ENCODE data around the gene SERPINE1.

Gene SERPINE1

GRCh38 chr7:101179713-101180112 is 52.8 kb downstream of the SERPINE1 start:
- H3K4me3 ChIP-seq (replicated peaks; ENCODE audit: low read depth, low read length) = no peak overlapping the region
- DNase-seq (ENCODE audit: low read depth) = no peak
- no peak for TF ChIP-seq CTCF (IDR thresholded peaks at IDR 0.05; ENCODE audit: low read length, missing control alignments)

- DNase-seq (ENCODE audit: low read depth) = no peak
- no peak within 1 kb of the TSS for H3K4me3 ChIP-seq (replicated peaks; ENCODE audit: low read depth, low read length)
- TF ChIP-seq CTCF (IDR thresholded peaks at IDR 0.05; ENCODE audit: low read length, missing control alignments) = no peak
Observed at GRCh38 chr7:101180130-101180755, 53.3 kb downstream of the SERPINE1 start, which contains the start of gene NAT16. Gene NAT16 (minus strand): TSS chr7:101180293. CDS start chr7:101174807, 5,486 bp downstream.

- DNase-seq (ENCODE audit: low read depth) = no peak
- no peak for TF ChIP-seq CTCF (IDR thresholded peaks at IDR 0.05; ENCODE audit: low read length, missing control alignments)
- H3K4me3 ChIP-seq (replicated peaks; ENCODE audit: low read depth, low read length) = no peak overlapping the region
Observed at GRCh38 chr7:101185258-101185839, 58.4 kb downstream of the SERPINE1 start.

- TF ChIP-seq CTCF (IDR thresholded peaks at IDR 0.05; ENCODE audit: low read length, missing control alignments) = no peak
- no peak for DNase-seq (ENCODE audit: low read depth)
- H3K4me3 ChIP-seq (replicated peaks; ENCODE audit: low read depth, low read length) = no peak overlapping the region
Observed at GRCh38 chr7:101186194-101186593, 59.3 kb downstream of the SERPINE1 start.

GRCh38 chr7:101186844-101187428 is 60.0 kb downstream of the SERPINE1 start:
- no peak overlapping the region for H3K4me3 ChIP-seq (replicated peaks; ENCODE audit: low read depth, low read length)
- TF ChIP-seq CTCF (IDR thresholded peaks at IDR 0.05; ENCODE audit: low read length, missing control alignments) = no peak
- no peak for DNase-seq (ENCODE audit: low read depth)

Measured in fibroblast of pulmonary artery (primary cell).